ENCODE results near the gene CACNA2D3.

The CACNA2D3 gene

DNA sequence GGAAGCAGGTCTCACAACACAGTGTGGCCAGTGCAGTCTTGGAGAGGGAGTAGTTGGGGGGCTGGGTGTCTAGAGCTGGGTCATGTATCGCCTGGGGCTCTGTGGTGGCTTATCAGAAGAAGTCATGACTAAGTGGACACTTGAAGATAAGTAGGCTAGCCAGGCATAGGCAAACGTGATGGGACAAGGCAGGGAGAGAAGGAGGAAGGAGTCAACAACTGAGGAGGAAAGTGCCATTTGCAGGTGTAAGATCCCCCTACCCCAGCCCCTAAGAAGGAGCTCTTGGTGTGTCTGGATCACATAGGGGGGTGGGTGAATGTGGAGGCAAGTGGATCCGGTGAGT lies 453.2 kb downstream of the CACNA2D3 start:
- TF ChIP-seq, protein P1, sequence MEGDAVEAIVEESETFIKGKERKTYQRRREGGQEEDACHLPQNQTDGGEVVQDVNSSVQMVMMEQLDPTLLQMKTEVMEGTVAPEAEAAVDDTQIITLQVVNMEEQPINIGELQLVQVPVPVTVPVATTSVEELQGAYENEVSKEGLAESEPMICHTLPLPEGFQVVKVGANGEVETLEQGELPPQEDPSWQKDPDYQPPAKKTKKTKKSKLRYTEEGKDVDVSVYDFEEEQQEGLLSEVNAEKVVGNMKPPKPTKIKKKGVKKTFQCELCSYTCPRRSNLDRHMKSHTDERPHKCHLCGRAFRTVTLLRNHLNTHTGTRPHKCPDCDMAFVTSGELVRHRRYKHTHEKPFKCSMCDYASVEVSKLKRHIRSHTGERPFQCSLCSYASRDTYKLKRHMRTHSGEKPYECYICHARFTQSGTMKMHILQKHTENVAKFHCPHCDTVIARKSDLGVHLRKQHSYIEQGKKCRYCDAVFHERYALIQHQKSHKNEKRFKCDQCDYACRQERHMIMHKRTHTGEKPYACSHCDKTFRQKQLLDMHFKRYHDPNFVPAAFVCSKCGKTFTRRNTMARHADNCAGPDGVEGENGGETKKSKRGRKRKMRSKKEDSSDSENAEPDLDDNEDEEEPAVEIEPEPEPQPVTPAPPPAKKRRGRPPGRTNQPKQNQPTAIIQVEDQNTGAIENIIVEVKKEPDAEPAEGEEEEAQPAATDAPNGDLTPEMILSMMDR (IDR thresholded peaks at IDR 0.05; ENCODE audit: insufficient read depth, missing control alignments): no peak
- no peak for DNase-seq (ENCODE audit: insufficient read length, low spot score)

DNA sequence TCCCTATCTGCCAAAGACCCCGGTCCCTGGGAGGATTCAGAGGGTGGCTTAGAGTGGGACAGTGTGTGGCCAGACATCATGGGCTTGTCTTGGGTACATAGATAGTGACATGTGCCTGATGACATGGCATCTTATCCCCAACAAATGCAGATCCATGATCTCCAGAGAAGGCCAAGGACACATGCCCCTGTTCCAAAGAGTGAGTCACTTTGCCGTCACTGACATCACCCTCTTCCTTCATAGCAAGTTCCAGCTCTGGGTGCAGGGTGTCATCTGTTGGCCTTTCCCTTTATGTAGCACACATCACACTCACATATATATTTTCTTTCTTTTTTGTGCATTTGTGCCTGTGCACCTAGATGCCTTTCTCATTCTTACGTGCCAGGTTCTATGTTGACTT lies 455.0 kb downstream of the CACNA2D3 start:
- FAIRE-seq: no peak
- no peak for DNase-seq (ENCODE audit: insufficient read length, low spot score)
- TF ChIP-seq, protein P1 (IDR thresholded peaks at IDR 0.05; ENCODE audit: insufficient read depth, missing control alignments): no peak

More for the DNA sequence above, 453.2 kb downstream of the CACNA2D3 start:
- FAIRE-seq: no peak

DNA sequence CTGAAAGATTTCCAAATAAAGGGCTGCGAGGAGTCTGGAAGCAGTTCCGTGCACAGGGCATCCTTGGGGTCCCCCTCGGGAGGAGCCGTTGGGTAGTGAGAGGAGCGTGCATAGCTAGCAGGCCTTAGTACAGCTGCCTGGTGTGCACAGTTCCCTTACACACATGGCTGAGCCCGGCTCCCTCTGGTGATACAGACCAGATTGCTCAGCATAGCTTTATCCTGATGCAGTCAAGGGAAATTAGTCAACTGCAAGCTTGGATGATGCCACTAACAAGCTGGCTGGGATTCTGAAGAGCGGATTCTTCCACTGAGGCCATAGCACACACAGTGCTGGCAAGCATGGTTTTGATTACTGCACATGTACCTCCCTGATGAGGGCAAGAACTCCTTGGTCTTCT lies 456.1 kb downstream of the CACNA2D3 start:
- no peak for DNase-seq (ENCODE audit: insufficient read length, low spot score)
- TF ChIP-seq, protein P1 (IDR thresholded peaks at IDR 0.05; ENCODE audit: insufficient read depth, missing control alignments): no peak
- no peak for FAIRE-seq

DNA sequence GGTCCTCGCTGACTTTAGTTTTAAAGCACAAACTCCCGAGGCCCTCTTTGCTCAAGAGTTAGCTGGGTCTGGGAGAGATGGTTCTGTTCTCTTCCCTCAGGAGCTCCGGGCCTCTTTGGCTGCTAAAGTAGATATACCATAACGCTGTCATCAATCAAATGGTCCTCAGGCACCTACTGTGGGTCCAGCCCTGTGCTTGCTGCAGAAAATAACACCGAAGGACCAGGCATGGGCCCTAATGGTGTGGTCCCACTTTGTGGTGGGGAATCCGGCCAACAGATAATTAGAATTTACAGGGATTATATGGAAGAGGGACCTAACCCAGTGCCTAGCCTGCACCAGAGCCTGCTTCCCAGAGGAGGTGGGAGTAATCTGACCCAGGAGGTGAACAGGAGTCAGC lies 458.1 kb downstream of the CACNA2D3 start:
- DNase-seq (ENCODE audit: insufficient read length, low spot score) (no peak), FAIRE-seq (no peak)
- TF ChIP-seq, protein P1 (IDR thresholded peaks at IDR 0.05; ENCODE audit: insufficient read depth, missing control alignments): no peak

DNA sequence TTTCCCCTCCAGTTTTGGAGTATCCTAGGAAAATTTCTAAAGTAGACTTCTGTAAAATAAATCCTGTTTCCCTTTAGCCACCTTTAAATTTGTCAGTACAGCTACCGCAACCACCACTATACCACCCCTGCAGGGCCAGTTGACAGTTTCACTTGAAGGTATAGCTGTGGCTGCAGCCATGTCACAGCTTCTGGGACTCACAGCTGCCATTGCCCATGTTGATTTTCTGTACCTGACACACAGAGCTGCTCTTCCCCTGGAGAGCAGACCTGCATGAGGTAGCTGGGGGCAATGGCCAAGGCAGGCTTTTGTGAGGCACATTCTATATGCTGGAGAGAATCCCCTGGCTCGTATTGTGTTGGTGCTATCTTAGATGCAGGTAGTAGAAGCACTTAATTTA lies 460.1 kb downstream of the CACNA2D3 start:
- FAIRE-seq (no peak), DNase-seq (ENCODE audit: insufficient read length, low spot score) (no peak)
- TF ChIP-seq, protein P1 (IDR thresholded peaks at IDR 0.05; ENCODE audit: insufficient read depth, missing control alignments): no peak

DNA sequence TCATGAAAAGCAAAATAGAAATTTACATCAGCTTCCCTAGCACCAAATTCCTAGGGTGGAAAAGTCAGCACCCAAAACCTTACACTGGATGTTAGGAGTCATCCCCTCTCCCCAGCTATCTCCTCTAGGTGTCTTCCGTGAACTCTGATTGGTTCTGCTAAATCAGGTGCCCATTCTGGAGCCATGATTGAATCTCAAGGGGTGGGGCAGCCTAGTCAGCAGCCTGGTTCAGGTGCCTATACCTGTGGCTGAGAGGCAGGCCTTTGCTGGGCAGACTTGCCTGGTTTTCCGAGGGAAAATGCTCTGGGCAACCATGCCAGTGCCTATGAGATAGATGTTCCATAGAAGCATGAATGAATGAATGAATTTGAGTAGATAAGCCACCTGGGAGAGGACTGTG lies 468.8 kb downstream of the CACNA2D3 start:
- TF ChIP-seq, protein P1 (IDR thresholded peaks at IDR 0.05; ENCODE audit: insufficient read depth, missing control alignments): no peak
- FAIRE-seq (no peak), DNase-seq (ENCODE audit: insufficient read length, low spot score) (no peak)

DNA sequence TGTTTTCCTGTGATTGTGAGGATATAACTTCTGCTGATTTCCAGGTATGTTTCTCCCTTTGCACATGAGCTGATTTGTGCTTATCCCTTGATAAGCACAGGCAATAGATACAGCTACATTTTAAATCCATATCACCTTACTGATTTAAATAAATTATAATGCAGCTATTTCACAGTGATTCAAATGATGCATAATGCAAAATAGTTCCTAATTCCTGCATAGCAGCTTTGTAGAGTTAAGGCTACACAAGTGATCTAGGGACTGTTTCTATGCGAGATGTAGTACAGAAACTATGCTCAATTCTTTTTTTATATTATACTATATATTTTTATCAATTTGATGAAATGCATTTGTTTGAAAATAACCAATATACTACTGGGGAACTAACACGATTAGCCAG lies 471.3 kb downstream of the CACNA2D3 start:
- FAIRE-seq (no peak), DNase-seq (ENCODE audit: insufficient read length, low spot score) (no peak)
- TF ChIP-seq, protein P1 (IDR thresholded peaks at IDR 0.05; ENCODE audit: insufficient read depth, missing control alignments): no peak

All from D721Med (cell line).